Keratinocyte (primary cell): ENCODE measurements around the gene ZNF662. TPM values are rescaled to one million over a fixed set of nuclear protein-coding genes. Genes with fewer than 3 reads are reported as not detected.

ENCODE experiments used
- DNase-seq: peaks from one replicate; pipeline ENCODE4 v3.0.0-alpha.2; 2011; ENCODE audit warnings: low read depth, missing footprints, low spot score
- FAIRE-seq: peaks from 2 replicates; lab custom pipeline; 2011; peaks lifted over from hg19 to GRCh38; lab: Jason Lieb, UNC
- H2AFZ ChIP-seq: 2 replicates; pipeline ENCODE4 v1.6.0; 2012; ENCODE audit warnings: low read length, control low read depth, inconsistent platforms; ENCODE audit not compliant: control insufficient read depth
- H3K27ac ChIP-seq: 2 replicates; pipeline ENCODE4 v1.5.1; 2011; ENCODE audit warnings: low read length; ENCODE audit not compliant: control insufficient read depth, insufficient read depth
- H3K27me3 ChIP-seq: 3 replicates; pipeline ENCODE4 v1.6.0; 2011; ENCODE audit warnings: low read length; ENCODE audit not compliant: control insufficient read depth, insufficient read depth; ENCODE audit errors: extremely low read depth
- H3K36me3 ChIP-seq, 2 experiments: 2 replicates in 1 of 2; 3 replicates in 1 of 2; pipeline ENCODE4 v1.5.1; 2011; ENCODE audit warnings: low read length in 2 of 2, mild to moderate bottlenecking in 1 of 2; ENCODE audit not compliant: control insufficient read depth in 2 of 2, insufficient read depth in 2 of 2; ENCODE audit errors: extremely low read depth in 1 of 2
- H3K4me1 ChIP-seq: 3 replicates; pipeline ENCODE4 v1.5.1; 2011; ENCODE audit warnings: low read length; ENCODE audit not compliant: control insufficient read depth, insufficient read depth; ENCODE audit errors: extremely low read depth
- H3K4me2 ChIP-seq: 3 replicates; pipeline ENCODE4 v1.6.0; 2011; ENCODE audit warnings: low read depth, low read length; ENCODE audit not compliant: control insufficient read depth, insufficient read depth; ENCODE audit errors: extremely low read depth
- H3K4me3 ChIP-seq, 3 experiments: fragments of 200-600 bp in 1 of 3; sonication (generic) in 1 of 3; 2 replicates in 2 of 3; 3 replicates in 1 of 3; pipeline ENCODE4 v1.5.1; 2011 to 2016; ENCODE audit warnings: low read length in 3 of 3, mild to moderate bottlenecking in 3 of 3, control low read depth in 2 of 3, inconsistent platforms in 1 of 3, low read depth in 1 of 3, mixed read lengths in 1 of 3, mixed run types in 1 of 3, moderate library complexity in 1 of 3; ENCODE audit not compliant: control insufficient read depth in 2 of 3, insufficient read depth in 2 of 3; ENCODE audit errors: extremely low read depth in 1 of 3
- H3K79me2 ChIP-seq: 2 replicates; pipeline ENCODE4 v1.6.0; 2012; ENCODE audit warnings: low read length; ENCODE audit not compliant: control insufficient read depth, insufficient read depth
- H3K9ac ChIP-seq: 3 replicates; pipeline ENCODE4 v1.6.0; 2011; ENCODE audit warnings: low read length; ENCODE audit not compliant: control insufficient read depth, insufficient read depth; ENCODE audit errors: extremely low read depth
- H3K9me1 ChIP-seq: 3 replicates; pipeline ENCODE4 v1.6.0; 2011; ENCODE audit warnings: low read length; ENCODE audit not compliant: control insufficient read depth, insufficient read depth; ENCODE audit errors: extremely low read depth
- H3K9me3 ChIP-seq: 2 replicates; pipeline ENCODE4 v1.5.1; 2012; ENCODE audit warnings: low read depth, low read length; ENCODE audit not compliant: control insufficient read depth
- H4K20me1 ChIP-seq: 3 replicates; pipeline ENCODE4 v1.6.0; 2011; ENCODE audit warnings: low read length; ENCODE audit not compliant: control insufficient read depth, insufficient read depth; ENCODE audit errors: extremely low read depth
- CTCF ChIP-seq, 3 experiments: IDR thresholded peaks in 1 of 3; conservative IDR thresholded peaks in 1 of 3; optimal IDR thresholded peaks in 1 of 3; 2 replicates in 2 of 3; 3 replicates in 1 of 3; pipeline versions ENCODE3 to v1.5.1; 2011; ENCODE audit warnings: low read length in 3 of 3, mild to moderate bottlenecking in 3 of 3, moderate library complexity in 2 of 3, control low read depth in 1 of 3, inconsistent platforms in 1 of 3; ENCODE audit not compliant: insufficient read depth in 2 of 3; ENCODE audit errors: extremely low read depth in 1 of 3
- EZH2 ChIP-seq: IDR thresholded peaks from one replicate; pipeline ENCODE4 v1.6.1; 2012; ENCODE audit warnings: inconsistent platforms, mild to moderate bottlenecking, low read length, moderate library complexity
- dilution Hi-C: fragments of 300-500 bp; cut with MboI; formaldehyde crosslinking; loops from one replicate; pipeline ENCODE4 v1.7.0; 2020; ENCODE audit warnings: low sequenced_read_pairs; ENCODE audit not compliant: extremely low pct_ligation_motif_present
- polyA plus RNA-seq, 5 experiments: library from polyadenylated mRNA; depleted of rRNA in 3 of 5; stranded (reverse) in 3 of 5; stranded (forward) in 1 of 5; unstranded in 1 of 5; fragments of >200 nt; gene quantifications; 1 replicate in 1 of 5; 2 replicates in 3 of 5; 3 replicates in 1 of 5; pipeline versions ENCODE4 v1.2.1 to v1.2.3, GENCODE V29; 2011 to 2012; ENCODE audit warnings: missing spikeins in 2 of 5, low read depth in 1 of 5, low replicate concordance in 1 of 5

The ZNF662 gene
- polyA plus RNA-seq, 1 donor (not counting 4 experiments of a cell fraction or from before 2014, with no cell fraction given), result 1.4 TPM

- Histone ChIP-seq H3K36me3 (no peaks in the 10 kb centered on the region), H3K4me2 (no peak overlapping the region), H3K79me2 (no peaks in the 10 kb centered on the region), H3K9me3 (no peaks in the 10 kb centered on the region), H4K20me1 (no peaks in the 10 kb centered on the region), H3K9ac (no peak overlapping the region), H3K4me1 (no peaks in the 10 kb centered on the region), H3K27ac (no peak overlapping the region), H3K4me3 (no peak overlapping the region), H3K27me3 (no peaks in the 10 kb centered on the region), H2AFZ (no peak overlapping the region), H3K9me1 (no peaks in the 10 kb centered on the region)
- FAIRE-seq (no peak), DNase-seq (no peak)
- dilution Hi-C loops, result no loop called here
- no peak for TF ChIP-seq CTCF (optimal IDR thresholded peaks at IDR 0.05 in 1 of 3, IDR thresholded peaks at IDR 0.05 in 1 of 3, conservative IDR thresholded peaks at IDR 0.05 in 1 of 3; ENCODE audit: extremely low read depth in 1 of 3, insufficient read depth in 2 of 3, low read length in 3 of 3)
- TF ChIP-seq EZH2, result no peak
Observed at GRCh38 chr3:42942693-42943092, 36.8 kb downstream of the ZNF662 start.

GRCh38 chr3:42946050-42946449 is 40.1 kb downstream of the ZNF662 start:
- H3K9ac ChIP-seq, result no peak overlapping the region
- no peaks in the 10 kb centered on the region for H4K20me1 ChIP-seq
- H3K36me3 ChIP-seq, result no peaks in the 10 kb centered on the region
- no peak overlapping the region for H3K4me2 ChIP-seq
- H3K4me1 ChIP-seq, result no peaks in the 10 kb centered on the region
- no peak overlapping the region for H3K27ac ChIP-seq
- no peaks in the 10 kb centered on the region for H3K27me3 ChIP-seq
- no peak for FAIRE-seq
- no peak overlapping the region for H2AFZ ChIP-seq
- H3K79me2 ChIP-seq, result no peaks in the 10 kb centered on the region
- H3K9me3 ChIP-seq, result no peaks in the 10 kb centered on the region
- DNase-seq, result no peak
- TF ChIP-seq EZH2 (no peak), CTCF (optimal IDR thresholded peaks at IDR 0.05 in 1 of 3, IDR thresholded peaks at IDR 0.05 in 1 of 3, conservative IDR thresholded peaks at IDR 0.05 in 1 of 3; ENCODE audit: extremely low read depth in 1 of 3, insufficient read depth in 2 of 3, low read length in 3 of 3) (no peak)
- no peak overlapping the region for H3K4me3 ChIP-seq
- dilution Hi-C loops, result no loop called here
- no peaks in the 10 kb centered on the region for H3K9me1 ChIP-seq
